Stimulated activated CD4-positive, alpha-beta T cell treated with anti-CD3 and anti-CD28 coated beads, Interleukin-12 subunit alpha, Interleukin-12 subunit beta, amount 100 ng/mL, for 4 hours (primary cell): ENCODE measurements around the gene PPP2R3C.
A peak's percentile ranks its signal among the peaks of the same experiment; 100 is the strongest.
"Not testable (repeated sequence)": the region's sequence is repeated elsewhere in the genome, so short reads cannot be mapped to it uniquely, and the experiment has no call there.

Source experiments
- DNase-seq: peaks from one replicate; pipeline ENCODE4 v3.0.0-alpha.2; 2020

The PPP2R3C gene

DNA sequence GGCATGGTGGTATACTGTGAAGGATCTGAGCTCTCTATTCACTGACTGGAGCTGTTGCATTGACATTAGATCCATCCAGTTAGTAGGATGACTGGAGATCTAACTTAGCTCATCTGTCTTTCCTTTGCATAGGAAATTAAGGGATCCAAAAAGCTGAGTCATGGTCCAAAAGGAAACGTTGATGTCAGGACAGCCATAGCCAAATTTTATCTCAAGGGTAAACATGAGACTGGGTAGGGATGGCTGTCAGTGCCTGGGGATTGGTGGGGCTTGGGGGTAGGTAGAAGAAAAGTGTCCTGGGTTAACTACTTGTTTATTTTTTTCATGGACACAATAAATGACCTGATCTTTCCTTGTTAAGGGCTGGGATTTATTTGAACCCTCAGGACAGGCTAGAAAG lies 71.1 kb downstream of the PPP2R3C start:
- DNase-seq: no peak

DNA sequence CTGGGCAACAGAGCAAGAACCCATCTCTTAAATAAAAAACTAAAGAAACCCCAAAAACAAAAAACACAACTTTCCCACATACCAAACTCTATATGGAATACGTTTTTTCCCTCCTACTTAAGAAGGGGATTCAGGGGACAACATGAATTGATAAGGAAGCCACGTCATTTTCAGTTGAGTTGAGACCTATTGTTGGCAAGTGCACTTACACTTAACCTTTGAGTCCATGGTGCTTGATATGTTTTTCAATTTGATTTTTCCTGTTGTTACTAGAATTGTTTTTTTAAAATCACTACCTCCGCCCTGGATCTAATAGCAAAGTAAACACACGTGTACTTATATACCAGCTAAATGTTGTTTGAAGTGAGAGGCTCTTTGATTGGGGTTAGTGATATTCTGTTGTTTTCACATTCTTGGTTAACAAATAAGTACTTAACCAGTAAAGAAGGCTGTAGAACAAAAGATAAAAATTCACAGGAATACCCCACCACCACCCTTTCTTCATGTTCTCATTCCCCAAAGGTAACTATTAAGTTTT lies 73.7 kb downstream of the PPP2R3C start:
- no peak for DNase-seq

DNA sequence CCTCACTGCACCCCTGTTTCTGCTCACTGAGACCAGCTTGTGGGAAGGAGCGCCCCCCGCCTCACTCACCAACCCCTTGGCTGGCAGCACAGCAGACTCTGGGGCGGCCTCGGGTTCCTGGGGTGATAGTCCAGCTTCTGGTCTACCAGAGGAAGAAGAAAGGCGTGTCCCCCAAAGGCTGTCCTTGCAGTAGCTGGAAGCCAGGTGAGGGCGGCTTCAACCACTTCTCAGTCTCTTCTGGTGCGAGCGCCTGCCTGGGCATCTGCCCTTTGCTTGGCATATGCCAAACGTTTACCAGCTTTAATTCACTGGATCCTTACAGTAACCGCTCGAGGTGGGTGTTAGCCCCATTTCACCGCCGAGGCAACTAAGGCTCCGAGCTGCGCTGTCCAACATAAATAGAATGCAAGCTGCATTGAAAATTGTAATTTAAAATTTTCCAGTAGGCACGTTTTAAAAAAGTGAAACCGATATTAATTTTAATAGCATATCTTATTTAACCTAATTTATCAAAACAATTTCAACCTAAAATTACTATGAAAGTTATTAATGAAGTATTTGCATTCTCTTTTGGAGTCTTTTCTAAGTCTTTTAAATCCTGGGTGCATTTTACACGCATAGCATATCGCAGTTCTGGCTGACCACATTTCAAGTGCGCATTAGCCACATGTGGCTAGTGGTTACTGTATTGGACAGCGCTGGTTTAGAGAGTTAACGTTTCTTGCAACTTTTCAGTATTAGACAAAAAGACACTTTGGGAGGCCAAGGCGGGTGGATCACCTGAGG lies 74.8 kb downstream of the PPP2R3C start:
- DNase-seq: no peak

DNA sequence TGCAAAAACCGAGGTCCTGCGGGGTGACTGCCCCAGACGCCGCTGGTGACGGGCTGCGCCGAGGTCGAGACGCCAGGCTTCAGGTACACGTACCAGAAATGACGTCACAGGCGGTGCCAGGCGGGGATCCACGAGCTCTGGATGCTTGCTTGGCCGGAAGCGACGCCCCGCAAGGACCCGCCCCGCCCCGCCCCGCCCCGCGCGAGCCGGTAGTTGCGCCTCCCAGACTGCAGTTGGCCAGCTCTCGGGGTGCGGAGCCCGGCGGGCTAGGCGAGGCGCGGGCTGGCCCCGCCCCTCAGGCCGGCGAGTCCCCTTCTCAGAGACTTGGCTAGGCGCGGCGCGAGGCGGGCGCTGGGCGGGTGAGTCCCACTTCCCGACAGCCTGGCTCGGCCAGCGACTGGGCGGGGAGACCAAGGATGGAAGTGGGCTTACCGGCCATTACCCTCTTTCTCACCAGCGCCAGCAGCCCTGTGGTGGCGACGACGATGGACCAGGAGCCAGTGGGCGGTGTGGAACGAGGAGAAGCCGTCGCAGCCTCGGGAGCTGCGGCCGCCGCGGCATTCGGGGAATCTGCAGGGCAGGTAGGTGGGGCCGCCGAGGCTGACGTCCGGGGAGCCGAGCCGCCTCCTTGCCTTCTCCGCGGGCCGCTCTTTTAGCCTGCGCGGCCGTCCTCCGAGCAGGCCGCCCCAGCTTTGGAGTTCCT lies 75.6 kb downstream of the PPP2R3C start, which contains the start of gene FAM177A1:
TSS of gene FAM177A1 (plus strand) at position 225 of the 703 bp plus-strand sequence. CDS start at position 417, 192 bp downstream.
- peak; percentile 98 for DNase-seq

DNA sequence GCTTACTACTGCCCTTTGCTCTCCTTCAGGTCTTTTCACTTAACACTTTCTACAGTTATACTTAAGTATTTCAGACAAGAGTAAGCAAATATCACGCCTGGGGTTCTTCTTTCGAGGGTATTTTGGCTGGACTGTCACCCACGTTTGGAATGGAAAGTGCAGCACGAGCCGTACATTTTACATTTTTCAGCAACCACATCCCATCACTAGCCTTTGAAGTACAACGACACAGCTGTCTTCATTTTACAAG lies 76.1 kb downstream of the PPP2R3C start:
- no peak for DNase-seq

DNA sequence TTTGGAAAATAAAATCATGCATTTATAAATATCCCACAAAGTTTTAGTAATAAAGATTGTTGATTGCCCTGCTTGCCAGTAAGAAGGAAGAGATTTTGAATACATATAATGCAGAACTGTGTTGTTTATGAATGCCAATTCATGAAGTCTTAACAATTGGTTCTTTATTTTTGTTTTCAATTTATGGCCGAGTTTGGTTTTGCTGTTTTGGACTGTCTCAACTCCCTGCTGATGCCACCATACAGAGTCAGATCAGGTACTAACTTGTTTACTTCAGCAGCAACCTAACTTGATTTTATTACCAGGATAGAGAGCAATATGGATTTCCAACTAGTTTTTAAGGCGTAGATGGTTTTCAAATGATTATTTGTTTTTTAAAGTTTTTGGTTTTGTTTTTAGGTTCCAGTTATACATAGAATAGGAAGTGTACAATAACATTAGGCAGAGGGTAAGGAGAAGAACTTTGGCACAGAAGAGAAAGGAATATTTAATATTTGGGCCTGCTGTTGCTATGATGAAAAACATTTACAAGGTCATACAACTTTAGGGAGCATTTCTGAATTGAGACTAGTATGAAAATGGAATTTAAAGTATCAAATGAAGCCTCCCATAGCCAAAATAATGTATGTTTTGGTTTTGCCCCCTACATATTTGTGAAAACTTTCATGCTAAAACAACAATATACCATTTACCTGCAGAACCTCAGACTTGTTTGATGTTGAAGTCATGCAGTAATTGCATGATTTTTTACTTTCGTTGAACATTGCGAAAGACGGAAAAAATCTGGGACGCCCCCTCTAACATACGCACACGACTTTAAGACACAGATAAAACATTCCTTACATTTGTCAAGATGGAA lies 76.6 kb downstream of the PPP2R3C start:
- DNase-seq: no peak

DNA sequence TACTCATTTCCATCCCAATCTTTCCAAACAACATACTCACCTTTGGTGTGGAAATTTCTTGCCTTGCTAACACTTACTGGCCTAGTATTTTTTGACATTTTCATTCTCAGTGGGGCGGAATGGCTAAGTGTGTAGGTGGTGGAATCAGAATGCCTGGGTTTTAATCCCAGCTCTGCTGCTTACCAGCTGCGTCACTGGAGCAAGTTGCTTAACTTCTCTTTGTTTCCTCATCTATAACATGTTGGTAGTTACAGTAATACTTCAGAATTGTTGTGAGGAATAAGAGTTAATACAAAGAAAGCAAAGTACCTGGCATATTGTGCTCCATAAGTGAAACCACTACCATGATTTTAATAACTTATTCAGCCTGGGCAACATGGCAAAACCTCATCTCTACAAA lies 78.7 kb downstream of the PPP2R3C start:
- DNase-seq: no peak

DNA sequence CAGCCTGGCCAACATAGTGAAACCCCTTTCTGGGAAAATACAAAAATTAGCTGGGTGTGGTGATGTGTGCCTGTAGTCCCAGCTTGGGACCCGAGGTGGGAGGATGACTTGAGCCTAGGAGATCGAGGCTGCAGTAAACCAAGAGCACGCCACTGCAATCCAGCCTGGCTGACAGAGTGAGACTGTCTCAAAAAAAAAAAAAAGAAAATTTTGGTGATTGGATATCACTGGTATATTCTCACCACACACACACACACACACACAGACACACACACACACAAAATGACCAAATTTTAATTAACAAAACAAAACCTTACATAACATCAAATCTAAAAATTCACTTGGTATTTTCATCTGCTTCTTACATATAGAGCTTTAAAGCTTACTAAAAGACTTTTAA lies 79.2 kb downstream of the PPP2R3C start:
- no peak for DNase-seq

DNA sequence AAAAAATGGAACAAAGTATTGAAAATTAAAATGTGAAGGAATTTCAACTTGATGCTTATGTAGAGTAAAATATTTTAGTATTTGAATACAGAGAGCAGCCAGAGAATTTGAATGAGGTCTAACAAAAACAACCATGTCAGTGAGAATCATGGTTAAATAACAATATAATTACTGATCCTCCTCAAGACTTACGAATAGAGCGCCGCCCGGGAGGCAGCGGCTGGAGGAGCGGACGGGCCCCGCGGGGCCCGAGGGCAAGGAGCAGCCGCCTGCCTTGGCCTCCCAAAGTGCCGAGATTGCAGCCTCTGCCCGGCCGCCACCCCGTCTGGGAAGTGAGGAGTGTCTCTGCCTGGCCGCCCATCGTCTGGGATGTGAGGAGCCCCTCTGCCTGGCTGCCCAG lies 83.5 kb downstream of the PPP2R3C start:
- DNase-seq: not testable (repeated sequence)
